OCI-M2 (cell line): ENCODE results near the gene KLRC2.
"Not testable (repeated sequence)": the region's sequence is repeated elsewhere in the genome, so short reads cannot be mapped to it uniquely, and the experiment has no call there.

ENCODE experiments used
- DNase-seq: peaks from one replicate; lab custom pipeline; 2025; ENCODE audit not compliant: unreplicated experiment; lab: John Stamatoyannopoulos, UW

Gene KLRC2

DNA sequence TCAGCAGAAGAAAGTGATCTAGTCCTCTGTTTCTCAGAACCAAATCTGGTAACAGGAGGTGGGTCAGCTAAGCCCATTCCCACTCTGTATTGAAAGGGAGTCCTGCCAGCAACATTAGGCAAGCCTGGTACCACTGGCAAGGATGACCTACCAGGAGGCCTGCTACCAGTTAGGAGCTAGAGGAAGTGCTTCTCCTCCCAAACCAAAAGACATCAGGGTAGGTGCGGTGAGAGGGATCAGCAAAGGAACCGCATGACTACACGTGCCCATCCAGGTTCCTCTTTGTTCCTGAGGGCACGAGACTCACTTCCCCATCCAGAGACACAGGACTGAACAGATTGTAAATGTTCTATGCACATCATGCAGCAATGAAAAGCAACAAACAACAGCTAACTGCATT, 29.1 kb downstream of the KLRC2 start:
- no peak for DNase-seq

DNA sequence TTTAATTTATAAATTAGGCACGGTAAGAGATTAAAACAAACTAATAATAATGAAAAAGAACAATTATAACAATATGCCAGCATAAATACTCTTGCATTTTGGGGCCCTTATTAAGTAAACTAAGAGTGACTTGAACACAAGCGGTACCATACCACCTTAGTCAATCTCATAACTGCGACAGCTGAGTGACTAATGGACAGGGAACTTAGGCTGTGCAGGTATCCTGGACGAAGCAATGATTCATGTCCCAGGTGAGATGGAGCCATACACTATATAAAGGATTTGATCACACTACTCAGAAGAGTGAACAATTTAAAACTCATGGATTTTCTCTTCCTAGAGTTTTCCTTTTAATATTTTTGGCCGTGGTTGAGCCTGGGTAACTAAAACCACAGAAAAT, 30.5 kb downstream of the KLRC2 start:
- no peak for DNase-seq

DNA sequence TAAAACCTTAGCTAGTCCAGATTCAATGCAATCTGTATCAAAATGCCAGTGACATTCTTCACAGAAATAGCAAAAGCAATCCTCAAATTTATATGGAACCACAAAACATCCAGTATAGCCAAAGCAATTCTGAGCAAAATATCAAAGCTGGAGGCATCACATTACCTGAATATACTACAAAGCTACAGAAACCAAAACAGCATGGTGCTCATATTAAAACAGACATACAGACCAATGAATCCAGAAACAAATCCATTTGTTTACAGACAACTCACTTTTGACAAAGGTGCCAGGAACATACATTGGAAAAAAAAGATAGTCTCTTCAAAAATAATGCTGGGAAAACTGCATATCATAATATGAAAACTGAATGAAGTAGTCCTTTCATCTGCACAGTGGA, 31.0 kb downstream of the KLRC2 start:
- no peak for DNase-seq

DNA sequence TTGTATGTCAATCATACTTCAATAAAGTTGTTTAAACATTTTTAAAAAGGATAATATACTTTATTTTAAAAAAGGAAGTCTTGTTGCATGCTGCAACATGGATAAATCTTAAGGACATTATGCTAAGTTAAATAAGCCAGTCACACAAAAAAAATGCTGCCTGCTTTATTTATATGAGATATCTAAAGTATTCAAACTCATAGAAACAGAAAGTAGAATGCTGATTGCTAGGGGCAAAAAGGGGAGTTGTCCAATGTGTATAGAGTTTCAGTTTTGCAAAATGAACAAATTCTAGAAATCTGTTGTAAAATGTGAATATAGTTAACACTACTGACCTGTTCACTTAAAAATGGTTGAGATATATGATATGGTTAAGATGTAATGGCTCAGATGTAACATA, 35.0 kb downstream of the KLRC2 start:
- DNase-seq = no peak

DNA sequence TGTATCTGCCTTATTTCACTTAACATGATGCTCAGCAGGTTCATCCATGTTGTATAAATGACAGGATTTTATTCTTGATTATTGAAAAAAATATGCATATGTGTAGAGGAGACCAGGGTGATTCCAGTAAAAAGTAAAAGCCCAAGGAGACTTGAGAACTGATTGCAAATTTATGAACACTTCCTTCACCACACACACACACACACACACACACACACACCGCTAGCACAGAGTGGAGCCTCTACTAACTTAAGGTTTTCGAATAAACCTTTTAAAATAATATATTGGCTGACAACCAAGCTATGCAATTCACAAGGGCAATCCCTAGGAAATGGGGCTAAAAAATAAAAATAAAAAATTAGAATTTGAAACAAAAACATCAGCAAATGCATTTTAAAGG, 37.6 kb downstream of the KLRC2 start:
- no peak for DNase-seq

DNA sequence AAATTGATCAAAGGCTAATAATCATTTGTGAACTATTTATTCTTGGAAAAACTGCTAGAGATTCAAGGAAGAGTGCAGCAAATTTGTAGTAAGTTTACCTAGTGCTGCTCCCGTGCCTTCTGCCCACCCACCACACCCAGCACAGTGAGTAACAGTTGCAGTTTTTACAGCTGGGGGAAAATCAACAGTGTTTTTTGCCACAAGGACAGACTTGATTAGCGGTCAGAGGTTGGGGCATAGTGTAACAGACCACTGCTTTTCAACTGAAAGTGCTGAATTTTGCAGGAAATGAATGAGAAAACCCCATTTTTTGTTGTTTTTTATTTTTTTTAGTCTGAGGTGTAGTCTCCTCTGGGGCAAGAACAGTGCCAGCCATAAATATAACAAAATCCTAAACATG, 38.5 kb downstream of the KLRC2 start:
- DNase-seq = no peak

DNA sequence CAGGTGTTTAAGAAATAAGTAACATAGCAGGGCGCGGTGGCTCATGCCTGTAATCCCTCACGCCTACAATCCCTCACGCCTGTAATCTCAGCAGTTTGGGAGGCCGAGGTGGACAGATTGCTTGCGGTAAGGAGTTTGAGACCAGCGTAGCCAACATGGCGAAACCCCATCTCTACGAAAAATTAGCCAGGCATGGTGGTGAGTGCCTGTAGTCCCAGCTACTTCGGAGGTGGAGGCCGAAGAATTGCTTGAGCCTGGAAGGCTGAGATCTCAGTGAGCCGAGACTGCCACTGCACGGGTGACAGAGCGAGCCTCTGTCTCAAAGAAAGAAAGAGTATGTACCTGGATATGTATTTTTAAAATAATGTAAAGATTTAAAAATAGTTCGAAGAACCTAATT, 39.6 kb downstream of the KLRC2 start:
- DNase-seq = not testable (repeated sequence)

DNA sequence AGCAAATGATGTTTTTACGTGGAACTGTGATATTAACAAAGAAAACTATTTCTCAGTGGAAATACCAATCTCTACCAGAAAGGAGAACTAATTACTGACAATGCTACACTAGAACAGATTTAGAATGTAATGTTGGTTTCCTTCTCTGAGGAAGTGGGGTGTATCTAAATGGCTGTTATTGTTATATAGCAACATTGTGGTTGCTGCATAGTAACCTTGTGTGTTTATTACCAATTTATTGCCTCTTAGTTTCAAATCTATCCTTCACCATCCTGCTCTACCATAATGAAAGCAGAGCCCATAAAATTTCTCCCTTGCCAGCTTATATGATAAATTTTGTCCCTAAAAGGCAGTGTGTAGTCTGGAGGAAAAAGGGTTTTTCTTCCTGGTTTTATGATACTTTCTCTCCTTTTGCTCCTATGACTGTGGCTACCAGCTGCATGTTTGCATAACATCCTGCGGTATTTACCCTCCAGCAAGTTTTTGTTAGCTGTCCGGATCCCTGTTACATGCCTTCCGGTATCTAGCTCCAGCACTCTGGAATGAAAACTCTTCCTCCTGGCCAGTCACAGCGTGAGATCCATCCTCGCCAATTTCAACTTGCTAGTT, 40.3 kb downstream of the KLRC2 start:
- no peak for DNase-seq

DNA sequence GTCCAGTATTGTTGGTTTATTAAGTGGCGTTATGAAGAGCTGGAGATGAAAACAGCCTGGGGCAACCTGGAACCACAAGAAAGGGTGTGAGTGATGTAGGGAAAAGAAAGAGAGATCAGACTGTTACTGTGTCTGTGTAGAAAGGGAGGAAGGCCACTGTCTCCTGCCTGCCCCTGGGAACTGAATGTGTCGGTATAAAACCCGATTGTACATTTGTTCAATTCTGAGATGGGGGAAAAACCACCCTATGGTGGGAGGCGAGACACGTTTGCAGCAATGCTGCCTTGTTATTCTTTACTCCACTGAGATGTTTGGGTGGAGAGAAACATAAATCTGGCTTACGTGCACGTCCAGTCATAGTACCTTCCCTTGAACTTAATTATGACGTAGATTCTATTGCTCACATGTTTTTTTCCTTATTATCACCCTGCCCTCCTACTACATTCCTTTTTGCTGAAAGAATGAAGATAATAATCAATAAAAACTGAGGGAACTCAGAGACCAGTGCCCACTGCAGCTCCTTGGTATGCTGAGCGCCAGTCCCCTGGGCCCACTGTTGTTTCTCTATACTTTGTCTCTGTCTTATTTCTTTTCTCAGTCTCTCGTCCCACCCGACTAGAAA, 41.2 kb downstream of the KLRC2 start:
- DNase-seq = not testable (repeated sequence)

DNA sequence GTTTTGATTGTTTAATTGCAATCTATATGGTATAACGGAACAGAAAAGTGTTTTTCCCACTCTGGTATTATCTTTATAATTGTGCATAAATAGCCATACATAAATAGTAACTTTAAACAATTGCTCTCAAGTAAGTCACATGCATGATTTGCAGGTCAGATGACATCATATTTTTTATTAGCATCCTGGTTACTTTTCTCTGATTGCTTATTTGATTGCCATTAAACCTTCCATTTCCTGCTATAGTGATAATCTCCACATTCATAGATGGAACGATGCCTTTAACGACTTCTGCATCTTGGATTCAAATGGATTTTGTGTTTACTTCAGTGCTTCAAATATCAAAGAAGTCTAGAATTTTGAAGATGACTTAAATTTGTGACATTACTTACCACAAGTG, 42.5 kb downstream of the KLRC2 start:
- DNase-seq = no peak

DNA sequence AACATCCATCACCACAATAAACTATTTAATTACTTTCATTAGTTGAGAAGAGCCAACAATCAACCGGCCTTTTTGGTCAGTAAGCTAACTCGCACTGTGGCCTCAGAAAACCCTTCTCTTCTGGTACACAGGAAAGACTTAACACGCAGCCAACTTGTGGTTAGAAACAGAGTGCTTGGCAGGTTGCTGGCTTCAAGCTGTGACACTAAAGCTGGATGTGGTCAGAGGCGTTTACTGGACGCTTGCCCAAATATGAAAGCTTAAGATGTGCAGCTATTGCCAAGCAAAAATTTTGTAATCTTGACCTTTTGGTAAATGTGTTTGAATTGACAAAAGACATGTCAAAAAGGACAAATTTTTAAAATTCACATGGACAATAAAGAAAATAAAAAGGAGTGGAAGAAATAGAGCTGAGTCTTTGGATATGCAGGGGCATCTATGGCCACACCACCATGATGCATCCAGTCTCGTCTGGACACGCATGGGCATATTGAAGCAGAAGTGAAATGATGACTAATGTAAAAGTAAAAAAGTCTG, 43.3 kb downstream of the KLRC2 start:
- DNase-seq = no peak

DNA sequence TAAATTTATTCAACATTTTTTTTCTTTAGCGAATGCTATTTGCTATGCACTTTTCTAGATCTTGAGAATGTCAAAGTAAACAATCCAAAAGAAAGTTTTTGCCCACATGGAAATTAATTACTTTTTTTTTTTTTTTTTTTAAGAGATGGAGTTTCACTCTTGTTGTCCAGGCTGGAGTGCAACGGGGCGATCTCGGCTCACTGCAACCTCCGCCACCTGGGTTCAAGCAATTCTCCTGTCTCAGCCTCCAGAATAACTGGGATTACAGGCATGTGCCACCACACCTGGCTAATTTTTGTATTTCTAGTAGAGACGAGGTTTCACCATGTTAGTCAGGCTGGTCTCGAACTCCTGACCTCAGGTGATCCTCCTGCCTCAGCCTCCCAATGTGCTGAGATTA, 44.8 kb downstream of the KLRC2 start:
- not testable (repeated sequence) for DNase-seq

DNA sequence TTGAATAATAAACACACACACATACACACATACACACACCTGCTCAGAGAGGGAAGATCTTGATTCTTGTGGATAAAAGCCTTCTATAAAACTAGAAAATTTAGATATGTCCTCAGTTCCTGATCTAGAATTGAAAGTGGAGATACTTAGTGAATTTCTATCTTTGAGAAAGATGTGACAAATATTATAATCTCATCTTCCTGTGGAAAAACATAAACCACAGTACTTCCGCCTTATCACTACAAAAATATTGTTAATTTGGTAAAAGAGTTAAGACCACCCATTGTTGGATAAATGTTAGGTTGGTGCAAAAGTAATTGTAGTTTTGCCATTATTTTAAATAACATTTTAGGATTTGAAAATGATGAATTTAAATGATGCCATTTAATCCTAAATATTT, 45.9 kb downstream of the KLRC2 start, which contains the start of gene KLRK1:
TSS of gene KLRK1 (minus strand) at position 138 of the 400 bp plus-strand sequence. CDS start 1,231 bp downstream, outside the sequence.
- DNase-seq = no peak

DNA sequence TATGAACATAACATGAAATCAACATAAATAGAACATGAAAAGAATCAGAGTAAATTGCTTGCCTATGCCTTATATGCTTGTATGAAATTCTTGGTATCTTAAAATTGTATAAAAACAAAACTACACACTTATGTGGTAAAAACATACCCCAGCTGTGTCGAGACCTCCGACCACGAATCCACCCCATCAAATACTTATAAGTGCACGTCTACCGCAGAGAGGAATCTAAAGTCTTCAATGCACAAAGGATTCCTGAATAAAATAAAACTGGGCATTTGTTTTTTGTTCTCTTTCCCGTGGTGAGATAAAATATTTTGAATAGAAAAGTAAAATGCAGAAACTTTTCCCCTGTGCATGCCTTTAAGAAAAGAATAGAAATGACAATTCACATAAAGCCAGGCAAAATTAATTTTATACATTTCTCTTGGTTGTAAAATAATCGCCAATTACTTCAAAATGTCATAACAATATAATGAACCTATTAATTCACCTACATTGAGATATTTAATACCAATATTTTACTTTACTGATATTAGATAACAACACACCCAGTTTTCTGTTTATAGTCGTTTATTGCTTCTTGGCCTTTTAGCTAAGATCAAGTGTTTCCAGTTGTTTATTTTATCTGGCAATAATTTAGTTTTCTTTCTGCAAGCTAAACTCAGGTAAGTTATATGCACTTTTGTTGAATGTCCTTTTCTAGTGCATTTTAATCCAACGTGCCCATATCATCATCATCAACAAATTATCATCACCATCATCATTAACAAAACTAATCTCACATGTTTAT, 47.0 kb downstream of the KLRC2 start:
- no peak for DNase-seq

DNA sequence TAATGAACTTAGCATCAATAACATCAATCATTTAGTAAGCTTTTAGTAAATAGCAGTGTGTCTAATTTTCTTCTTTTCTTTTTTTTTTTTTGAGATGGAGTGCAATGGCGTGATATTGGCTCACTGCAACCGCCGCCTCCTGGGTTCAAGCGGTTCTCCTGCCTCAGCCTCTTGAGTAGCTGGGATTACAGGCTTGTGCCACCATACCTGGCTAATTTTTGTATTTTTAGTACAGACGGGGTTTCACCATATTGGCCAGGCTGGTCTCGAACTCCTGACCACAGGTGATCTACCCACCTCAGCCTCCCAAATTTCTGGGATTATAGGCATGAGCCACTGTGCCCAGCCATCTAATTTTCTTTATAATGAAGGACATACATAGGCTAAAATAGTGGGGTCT, 48.3 kb downstream of the KLRC2 start:
- DNase-seq = not testable (repeated sequence)

DNA sequence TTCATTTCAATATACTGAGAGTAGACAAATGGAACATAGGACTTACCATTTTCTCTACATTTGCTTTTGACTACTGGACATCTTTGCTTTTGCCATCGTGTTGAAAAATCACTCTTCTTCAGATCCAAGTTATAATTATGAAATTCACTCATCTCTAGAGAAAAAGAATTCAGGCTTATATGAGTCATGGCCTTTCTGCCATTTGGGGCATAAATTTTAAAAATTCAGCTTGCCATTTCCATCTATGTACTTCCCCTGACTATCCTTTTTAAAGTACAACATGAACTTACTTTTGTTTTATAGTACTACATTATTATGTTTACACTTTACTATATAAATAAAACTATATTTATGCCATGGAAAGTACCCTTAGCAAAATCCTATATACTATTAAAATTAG, 49.0 kb downstream of the KLRC2 start:
- DNase-seq = no peak

DNA sequence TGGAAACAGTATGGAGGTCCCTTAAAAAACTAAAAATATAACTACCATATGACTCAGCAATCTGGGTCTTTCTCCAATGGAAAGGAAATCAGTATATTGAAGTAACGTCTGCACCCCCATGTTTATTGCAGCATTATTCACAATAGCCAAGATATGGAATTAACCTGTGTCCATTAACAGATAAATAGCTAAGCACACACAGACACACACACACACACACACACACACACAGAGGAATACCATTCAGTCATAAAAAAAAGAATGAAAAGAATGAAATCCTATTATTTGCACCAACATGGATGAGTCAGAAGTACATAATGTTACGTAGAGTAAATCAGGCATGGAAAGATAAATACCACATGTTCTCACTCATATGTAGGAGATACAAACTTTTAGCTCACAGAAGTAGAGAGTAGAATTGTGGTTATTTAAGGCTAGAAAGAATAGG, 50.6 kb downstream of the KLRC2 start:
- no peak for DNase-seq

DNA sequence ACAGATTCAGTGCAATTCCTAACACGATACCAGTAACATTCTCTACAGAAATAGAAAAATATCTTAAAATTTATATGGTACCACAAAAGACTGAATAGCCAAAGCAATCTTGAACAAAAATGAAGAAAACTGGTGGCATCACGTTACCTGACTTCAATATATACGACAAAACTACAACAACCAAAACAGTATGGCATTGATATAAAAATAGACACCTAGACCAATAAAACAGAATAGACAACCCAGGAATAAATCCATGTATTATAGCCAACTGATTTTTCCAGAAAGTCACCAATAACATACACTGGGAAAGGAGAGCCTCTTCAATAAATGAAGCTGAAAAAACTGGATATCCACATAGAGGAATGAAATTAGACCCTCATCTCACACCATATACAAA, 51.6 kb downstream of the KLRC2 start:
- no peak for DNase-seq

DNA sequence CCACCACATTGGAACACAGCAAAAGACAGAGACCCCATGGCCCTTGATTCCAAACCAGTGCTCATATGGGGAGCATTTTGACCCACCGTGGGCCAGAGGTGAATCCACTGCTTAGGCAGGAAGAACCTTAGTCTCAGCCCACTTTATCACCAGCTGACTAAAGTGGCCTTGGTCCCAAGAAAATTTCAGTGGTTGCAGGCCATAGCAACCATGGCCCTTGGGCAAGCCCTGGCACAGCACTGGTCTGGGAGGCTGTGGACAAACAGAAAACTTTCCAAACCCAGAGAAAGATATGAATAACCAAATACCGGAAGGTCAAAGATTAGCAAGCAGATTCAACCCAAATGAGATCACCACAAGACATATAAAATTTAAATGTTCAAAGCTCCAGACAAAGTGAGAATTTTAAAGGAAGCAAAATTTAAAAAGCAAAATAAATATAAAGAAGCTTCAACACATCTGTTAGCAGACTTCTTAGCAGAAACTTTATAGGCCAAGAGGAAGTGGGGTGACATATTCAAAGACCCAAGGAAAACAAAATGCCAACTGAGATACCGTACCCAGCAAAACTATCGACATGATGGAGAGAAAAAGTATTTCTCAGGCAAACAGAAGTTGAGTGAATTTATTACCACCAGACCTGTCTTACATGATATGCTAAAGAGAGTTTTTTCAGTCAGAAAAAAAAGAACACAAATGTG, 53.7 kb downstream of the KLRC2 start:
- DNase-seq = no peak
